ENCODE data around the gene GINS2. TPM values are rescaled to one million over a fixed set of nuclear protein-coding genes. Genes with fewer than 3 reads are reported as not detected.

Gene GINS2
- total RNA-seq, 4 donors from 2014 or later, result 0.24 to 1.2 (median 0.55) TPM

DNA sequence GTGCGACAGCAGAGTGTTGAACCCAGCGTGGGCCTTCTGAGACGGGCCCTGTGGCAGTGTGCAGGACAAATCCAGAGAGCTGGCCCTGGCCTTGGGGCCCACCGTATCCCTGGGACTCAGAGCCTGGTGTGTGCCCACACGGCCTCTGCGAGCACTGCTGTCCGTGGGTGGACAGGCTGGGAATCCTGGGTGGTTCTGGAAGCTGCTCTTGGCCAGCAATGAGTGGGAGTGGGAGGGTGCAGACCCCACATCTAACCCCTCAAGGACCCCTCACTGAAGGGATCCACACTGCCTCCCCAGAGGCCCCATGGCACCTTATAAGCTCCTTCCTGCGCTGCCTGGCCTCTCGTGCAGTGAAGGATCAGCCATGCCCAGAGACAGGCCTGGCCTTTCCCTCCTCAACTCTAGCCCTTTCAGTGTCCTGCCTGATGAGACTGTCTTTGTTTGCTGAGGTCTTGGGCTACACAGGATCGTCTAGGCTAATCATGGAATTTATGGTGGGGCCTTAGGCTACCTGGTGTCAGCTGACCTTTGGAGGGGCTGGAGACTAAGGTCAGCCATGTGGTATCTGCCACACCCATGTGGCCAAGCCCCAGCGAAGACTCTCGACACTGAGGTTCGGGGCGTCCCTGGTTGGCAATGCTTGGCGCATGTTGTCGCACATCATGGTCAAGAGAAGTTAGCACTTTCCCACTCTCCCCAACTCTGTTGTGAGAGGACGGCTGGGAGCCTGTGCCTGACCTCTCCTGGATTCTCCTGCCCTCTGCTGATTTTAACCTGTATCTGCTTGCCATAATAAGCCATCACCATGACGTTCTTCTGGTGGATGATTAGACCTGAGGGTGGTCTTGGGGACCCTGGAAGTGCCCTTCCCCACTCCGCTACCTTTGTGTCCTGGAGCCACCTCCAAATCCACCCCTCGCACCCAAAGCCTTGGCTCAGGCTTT, 16.4 kb upstream of the GINS2 start:
- Histone ChIP-seq H3K4me1 (no peaks in the 10 kb centered on the region), H3K36me3 (no peaks in the 10 kb centered on the region)
- TF ChIP-seq POLR2A (IDR thresholded peaks at IDR 0.05), result no peak

DNA sequence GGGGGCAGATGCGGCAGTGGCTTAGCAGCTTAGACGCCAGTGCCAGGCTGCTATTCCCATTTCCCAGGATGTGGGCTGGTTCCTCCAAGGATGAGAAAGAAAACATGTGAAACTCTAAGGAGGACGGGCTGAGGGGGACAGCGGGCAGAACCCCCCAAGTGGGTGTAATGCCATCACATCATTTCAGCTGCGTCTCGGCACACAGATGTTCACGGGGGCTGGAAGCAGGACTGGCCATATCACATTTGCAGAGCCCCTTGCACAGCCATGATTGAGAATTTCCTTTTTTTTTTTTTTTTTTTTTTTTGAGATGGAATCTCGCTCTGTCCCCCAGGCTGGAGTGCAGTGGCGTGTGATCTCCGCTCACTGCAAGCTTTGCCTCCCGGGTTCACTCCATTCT, 15.3 kb upstream of the GINS2 start:
- no peak for DNase-seq

More for the DNA sequence above, 16.4 kb upstream of the GINS2 start:
- no peaks in the 10 kb centered on the region for H3K27me3 ChIP-seq
- no peaks in the 10 kb centered on the region for H3K9me3 ChIP-seq
- no peak for DNase-seq
- WGBS, 2 donors, result 90% methylated on average over 15 to 17 of the region's 20 CpGs
- H3K27ac ChIP-seq, result no peak overlapping the region
- H3K4me3 ChIP-seq (replicated peaks in 1 of 3), result no peak overlapping the region
- intact Hi-C loops (cut with DNase I), result no loop called here

DNA sequence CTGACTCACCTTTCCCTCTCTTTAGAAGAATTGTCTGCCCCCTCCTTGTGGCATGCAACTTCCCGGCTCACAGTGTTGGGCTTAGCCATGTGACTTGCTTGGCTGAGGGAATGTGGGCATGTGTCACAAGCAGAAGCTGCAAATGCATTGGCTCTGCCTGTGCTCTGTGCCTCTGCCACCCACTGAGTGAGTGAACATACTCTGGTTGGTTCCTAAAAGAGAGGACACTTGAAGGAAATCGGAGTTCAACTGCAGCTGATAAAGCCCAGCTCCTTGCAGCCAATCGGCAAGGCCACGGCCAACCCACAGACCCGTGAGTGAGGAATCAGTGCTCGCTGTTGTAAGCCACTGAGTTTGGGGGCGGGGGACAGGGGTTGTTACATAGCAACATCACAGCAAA, 10.9 kb upstream of the GINS2 start:
- 54 to 63% methylated on average over 7 of the region's 7 CpGs for WGBS, 2 donors
- Histone ChIP-seq H3K27me3 (no peaks in the 10 kb centered on the region), H3K4me1 (no peaks in the 10 kb centered on the region), H3K4me3 (replicated peaks in 1 of 3) (no peak overlapping the region), H3K27ac (no peak overlapping the region), H3K9me3 (no peaks in the 10 kb centered on the region), H3K36me3 (no peaks in the 10 kb centered on the region)
- TF ChIP-seq, protein P1, sequence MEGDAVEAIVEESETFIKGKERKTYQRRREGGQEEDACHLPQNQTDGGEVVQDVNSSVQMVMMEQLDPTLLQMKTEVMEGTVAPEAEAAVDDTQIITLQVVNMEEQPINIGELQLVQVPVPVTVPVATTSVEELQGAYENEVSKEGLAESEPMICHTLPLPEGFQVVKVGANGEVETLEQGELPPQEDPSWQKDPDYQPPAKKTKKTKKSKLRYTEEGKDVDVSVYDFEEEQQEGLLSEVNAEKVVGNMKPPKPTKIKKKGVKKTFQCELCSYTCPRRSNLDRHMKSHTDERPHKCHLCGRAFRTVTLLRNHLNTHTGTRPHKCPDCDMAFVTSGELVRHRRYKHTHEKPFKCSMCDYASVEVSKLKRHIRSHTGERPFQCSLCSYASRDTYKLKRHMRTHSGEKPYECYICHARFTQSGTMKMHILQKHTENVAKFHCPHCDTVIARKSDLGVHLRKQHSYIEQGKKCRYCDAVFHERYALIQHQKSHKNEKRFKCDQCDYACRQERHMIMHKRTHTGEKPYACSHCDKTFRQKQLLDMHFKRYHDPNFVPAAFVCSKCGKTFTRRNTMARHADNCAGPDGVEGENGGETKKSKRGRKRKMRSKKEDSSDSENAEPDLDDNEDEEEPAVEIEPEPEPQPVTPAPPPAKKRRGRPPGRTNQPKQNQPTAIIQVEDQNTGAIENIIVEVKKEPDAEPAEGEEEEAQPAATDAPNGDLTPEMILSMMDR (IDR thresholded peaks at IDR 0.05), result no peak
- intact Hi-C loops (cut with DNase I), result no loop called here
- DNase-seq, result no peak

More for the DNA sequence above, 15.3 kb upstream of the GINS2 start:
- intact Hi-C loops (cut with DNase I), result no loop called here
- TF ChIP-seq, protein P1 (IDR thresholded peaks at IDR 0.05), result no peak
- TF ChIP-seq POLR2A (IDR thresholded peaks at IDR 0.05), result no peak
- Histone ChIP-seq H3K27ac (no peak overlapping the region), H3K4me3 (replicated peaks in 1 of 3) (no peak overlapping the region), H3K4me1 (no peaks in the 10 kb centered on the region), H3K9me3 (no peaks in the 10 kb centered on the region), H3K36me3 (no peaks in the 10 kb centered on the region), H3K27me3 (no peaks in the 10 kb centered on the region)
- WGBS, 2 donors, result 92% methylated on average over 11 of the region's 11 CpGs

DNA sequence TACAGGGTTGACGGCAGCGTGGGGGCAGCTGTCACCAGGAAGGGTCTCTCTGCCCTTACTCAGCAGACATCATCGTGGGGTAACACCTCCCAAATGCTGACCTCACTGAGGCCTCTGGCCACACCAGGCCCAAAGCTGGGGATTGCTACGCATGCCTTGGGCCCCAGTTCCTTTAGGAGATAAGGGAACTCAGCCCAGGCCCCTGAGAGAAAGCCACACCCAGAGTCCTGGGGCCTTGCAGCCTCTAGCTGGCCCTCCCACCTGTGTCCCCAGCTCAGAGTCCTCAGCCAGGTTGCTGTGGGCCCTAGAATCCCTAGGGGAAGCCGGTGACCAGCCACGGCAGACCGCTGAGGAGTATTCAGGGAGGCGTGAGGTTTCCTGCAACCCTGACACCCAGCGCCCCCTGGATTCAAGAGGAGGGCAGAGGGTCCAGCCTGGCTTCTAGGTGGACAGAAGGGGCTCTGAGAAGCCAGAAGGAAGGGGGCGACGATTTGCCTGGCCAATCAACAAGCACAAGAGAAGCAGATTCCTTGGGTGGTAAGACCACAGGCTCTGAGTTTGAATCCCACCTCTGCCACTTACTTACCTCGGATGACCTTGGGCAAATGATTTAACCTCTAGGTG, 10.3 kb upstream of the GINS2 start:
- intact Hi-C loops (cut with DNase I), result no loop called here
- Histone ChIP-seq H3K27ac (no peak overlapping the region), H3K27me3 (no peaks in the 10 kb centered on the region), H3K9me3 (no peaks in the 10 kb centered on the region), H3K4me1 (no peaks in the 10 kb centered on the region), H3K36me3 (no peaks in the 10 kb centered on the region), H3K4me3 (replicated peaks in 1 of 3) (no peak overlapping the region)
- WGBS, 2 donors, result 73 to 77% methylated on average over 10 to 12 of the region's 12 CpGs
- TF ChIP-seq POLR2A (IDR thresholded peaks at IDR 0.05), result no peak
- TF ChIP-seq, protein P1 (IDR thresholded peaks at IDR 0.05), result no peak
- no peak for DNase-seq

DNA sequence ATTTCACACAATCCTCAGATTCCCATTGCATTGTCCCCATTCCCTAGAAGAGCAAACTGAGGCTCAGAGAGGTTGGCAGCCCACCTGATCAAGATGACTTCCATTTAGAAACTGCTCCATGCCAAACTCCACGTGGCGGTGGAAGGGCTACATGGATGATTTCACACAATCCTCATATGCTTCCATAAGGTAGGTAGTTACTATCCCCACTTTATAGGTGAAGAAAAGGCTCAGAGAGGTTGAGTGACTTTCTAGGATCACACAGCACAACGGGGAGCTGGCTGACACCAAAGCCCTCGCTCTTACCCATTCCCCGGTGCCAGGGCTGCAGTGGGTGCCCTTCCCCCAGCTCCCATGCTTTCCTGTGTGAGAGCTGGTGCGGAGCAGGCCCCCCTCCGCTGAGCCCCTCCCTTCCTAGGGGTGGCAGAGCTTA, 9.7 kb upstream of the GINS2 start:
- 89 to 91% methylated on average over 7 of the region's 7 CpGs for WGBS, 2 donors
- Histone ChIP-seq H3K4me3 (replicated peaks in 1 of 3) (no peak overlapping the region), H3K27me3 (no peaks in the 10 kb centered on the region), H3K9me3 (no peaks in the 10 kb centered on the region), H3K4me1 (no peaks in the 10 kb centered on the region), H3K36me3 (no peaks in the 10 kb centered on the region), H3K27ac (no peak overlapping the region)
- intact Hi-C loops (cut with DNase I), result no loop called here
- no peak for TF ChIP-seq POLR2A (IDR thresholded peaks at IDR 0.05)
- TF ChIP-seq, protein P1 (IDR thresholded peaks at IDR 0.05), result no peak
- no peak for DNase-seq

Measured in thyroid gland (tissue), 4 donors.